Loucy (cell line): ENCODE results near the gene KIAA0930.

ENCODE experiments used
- H2AFZ ChIP-seq: fragments of 200-600 bp; sonication (generic); 2 replicates; pipeline ENCODE4 v1.6.0; 2016; ENCODE audit warnings: antibody characterized with exemption, mild to moderate bottlenecking, low read length, moderate library complexity
- H3F3A ChIP-seq: fragments of 200-600 bp; 2 replicates; pipeline ENCODE4 v1.6.0; 2016; ENCODE audit warnings: antibody characterized with exemption, low read depth, mild to moderate bottlenecking
- H3K27me3 ChIP-seq: fragments of 200-600 bp; sonication (generic); 2 replicates; pipeline ENCODE4 v1.6.1; 2014; ENCODE audit warnings: low read length, mild to moderate bottlenecking; ENCODE audit not compliant: insufficient read depth, poor library complexity, severe bottlenecking
- H3K36me3 ChIP-seq: fragments of 200-600 bp; sonication (generic); 2 replicates; pipeline ENCODE4 v1.6.1; 2016; ENCODE audit warnings: low read length; ENCODE audit not compliant: insufficient read depth
- H3K4me1 ChIP-seq: fragments of 200-600 bp; sonication (generic); 2 replicates; pipeline ENCODE4 v1.5.1; 2014; ENCODE audit warnings: low read length, mild to moderate bottlenecking; ENCODE audit not compliant: insufficient read depth, poor library complexity, severe bottlenecking
- H3K4me2 ChIP-seq: fragments of 200-600 bp; sonication (generic); 2 replicates; pipeline ENCODE4 v1.6.0; 2014; ENCODE audit warnings: antibody characterized with exemption, low read length, low read depth, mild to moderate bottlenecking; ENCODE audit not compliant: poor library complexity, severe bottlenecking
- H3K4me3 ChIP-seq: fragments of 200-600 bp; sonication (generic); 2 replicates; pipeline ENCODE4 v1.5.1; 2014; ENCODE audit warnings: low read length, mild to moderate bottlenecking, mixed read lengths; ENCODE audit not compliant: poor library complexity, severe bottlenecking
- H3K79me2 ChIP-seq: fragments of 200-600 bp; sonication (generic); 2 replicates; pipeline ENCODE4 v1.6.1; 2014; ENCODE audit warnings: low read length; ENCODE audit not compliant: insufficient read depth
- H3K9ac ChIP-seq: fragments of 200-600 bp; sonication (generic); 2 replicates; pipeline ENCODE4 v1.6.0; 2014; ENCODE audit warnings: mild to moderate bottlenecking, low read depth, low read length, moderate library complexity; ENCODE audit not compliant: poor library complexity, severe bottlenecking
- H3K9me2 ChIP-seq: fragments of 200-600 bp; sonication (generic); replicated peaks from 2 replicates; pipeline ENCODE4 v1.6.1; 2016; ENCODE audit warnings: low read depth, low read length, mixed read lengths
- H3K9me3 ChIP-seq: fragments of 200-600 bp; sonication (generic); 2 replicates; pipeline ENCODE4 v1.6.1; 2014; ENCODE audit warnings: mild to moderate bottlenecking, antibody characterized with exemption, low read length, low read depth; ENCODE audit not compliant: insufficient read depth
- H4K20me1 ChIP-seq: fragments of 200-600 bp; sonication (generic); 2 replicates; pipeline ENCODE4 v1.6.0; 2014; ENCODE audit warnings: antibody characterized with exemption, low read length, mild to moderate bottlenecking; ENCODE audit not compliant: insufficient read depth, poor library complexity, severe bottlenecking
- EZH2phosphoT487 ChIP-seq: fragments of 200-600 bp; IDR thresholded peaks from 2 replicates; pipeline ENCODE4 v1.6.1; 2018; ENCODE audit warnings: antibody characterized with exemption, mild to moderate bottlenecking, moderate library complexity, borderline replicate concordance
- TF ChIP-seq, protein P1 (sequence below): fragments of 200-600 bp; sonication (generic); conservative IDR thresholded peaks from 2 replicates; pipeline ENCODE4 v1.5.1; 2014; ENCODE audit warnings: mild to moderate bottlenecking, antibody characterized with exemption, low read length

The KIAA0930 gene

GRCh38 chr22:45224988-45225731, 15.5 kb downstream of the KIAA0930 start:
- Histone ChIP-seq H3F3A (no peaks in the 10 kb centered on the region), H3K9ac (no peak overlapping the region), H3K9me3 (no peaks in the 10 kb centered on the region), H3K4me3 (no peak overlapping the region), H3K4me2 (no peak overlapping the region), H4K20me1 (no peaks in the 10 kb centered on the region), H2AFZ (no peak overlapping the region), H3K4me1 (no peaks in the 10 kb centered on the region), H3K79me2 (no peaks in the 10 kb centered on the region), H3K36me3 (no peaks in the 10 kb centered on the region), H3K9me2 (no peaks in the 10 kb centered on the region), H3K27me3 (no peaks in the 10 kb centered on the region)
- TF ChIP-seq, protein P1, sequence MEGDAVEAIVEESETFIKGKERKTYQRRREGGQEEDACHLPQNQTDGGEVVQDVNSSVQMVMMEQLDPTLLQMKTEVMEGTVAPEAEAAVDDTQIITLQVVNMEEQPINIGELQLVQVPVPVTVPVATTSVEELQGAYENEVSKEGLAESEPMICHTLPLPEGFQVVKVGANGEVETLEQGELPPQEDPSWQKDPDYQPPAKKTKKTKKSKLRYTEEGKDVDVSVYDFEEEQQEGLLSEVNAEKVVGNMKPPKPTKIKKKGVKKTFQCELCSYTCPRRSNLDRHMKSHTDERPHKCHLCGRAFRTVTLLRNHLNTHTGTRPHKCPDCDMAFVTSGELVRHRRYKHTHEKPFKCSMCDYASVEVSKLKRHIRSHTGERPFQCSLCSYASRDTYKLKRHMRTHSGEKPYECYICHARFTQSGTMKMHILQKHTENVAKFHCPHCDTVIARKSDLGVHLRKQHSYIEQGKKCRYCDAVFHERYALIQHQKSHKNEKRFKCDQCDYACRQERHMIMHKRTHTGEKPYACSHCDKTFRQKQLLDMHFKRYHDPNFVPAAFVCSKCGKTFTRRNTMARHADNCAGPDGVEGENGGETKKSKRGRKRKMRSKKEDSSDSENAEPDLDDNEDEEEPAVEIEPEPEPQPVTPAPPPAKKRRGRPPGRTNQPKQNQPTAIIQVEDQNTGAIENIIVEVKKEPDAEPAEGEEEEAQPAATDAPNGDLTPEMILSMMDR, result no peak
- no peak for TF ChIP-seq EZH2phosphoT487

DNA sequence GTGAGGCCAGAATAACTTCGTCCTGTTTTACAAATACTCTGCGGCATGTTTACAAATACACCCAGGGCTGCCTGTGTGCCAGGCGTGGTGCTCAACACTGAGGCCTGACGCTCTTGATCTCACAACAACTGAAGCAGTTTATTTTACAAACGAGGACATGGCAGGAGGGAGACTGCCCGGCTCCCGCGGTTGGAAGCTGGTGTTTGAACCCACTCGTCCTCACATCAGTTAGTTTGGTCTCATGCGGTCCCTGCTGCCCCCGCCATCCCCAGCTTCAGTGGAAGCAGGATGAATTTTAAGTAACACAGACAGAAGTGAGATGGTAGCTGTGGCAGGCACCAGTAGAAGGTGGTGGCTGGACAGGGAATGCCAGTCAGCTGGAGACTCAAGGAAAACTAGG, 16.4 kb downstream of the KIAA0930 start:
- Histone ChIP-seq H3K79me2 (no peaks in the 10 kb centered on the region), H3K9ac (no peak overlapping the region), H3F3A (no peaks in the 10 kb centered on the region), H3K4me1 (no peaks in the 10 kb centered on the region), H3K9me2 (no peaks in the 10 kb centered on the region), H3K9me3 (no peaks in the 10 kb centered on the region), H2AFZ (no peak overlapping the region), H3K4me3 (no peak overlapping the region), H3K27me3 (no peaks in the 10 kb centered on the region), H3K4me2 (no peak overlapping the region), H3K36me3 (no peaks in the 10 kb centered on the region), H4K20me1 (no peaks in the 10 kb centered on the region)
- TF ChIP-seq EZH2phosphoT487, result no peak
- TF ChIP-seq, protein P1, result no peak

- no peaks in the 10 kb centered on the region for H3F3A ChIP-seq
- H3K4me3 ChIP-seq, result no peak overlapping the region
- H3K4me2 ChIP-seq, result no peak overlapping the region
- no peaks in the 10 kb centered on the region for H3K4me1 ChIP-seq
- no peaks in the 10 kb centered on the region for H3K9me2 ChIP-seq
- H3K36me3 ChIP-seq, result no peaks in the 10 kb centered on the region
- no peaks in the 10 kb centered on the region for H4K20me1 ChIP-seq
- H3K27me3 ChIP-seq, result no peaks in the 10 kb centered on the region
- no peak overlapping the region for H3K9ac ChIP-seq
- no peaks in the 10 kb centered on the region for H3K9me3 ChIP-seq
- H3K79me2 ChIP-seq, result no peaks in the 10 kb centered on the region
- H2AFZ ChIP-seq, result no peak overlapping the region
- TF ChIP-seq EZH2phosphoT487, result no peak
Observed at GRCh38 chr22:45223304-45224117, 17.2 kb downstream of the KIAA0930 start.
